H9 (cell line): ENCODE measurements around the gene PTH2R. TPM values are rescaled to one million over a fixed set of nuclear protein-coding genes. Genes with fewer than 3 reads are reported as not detected.

Experiments used
- DNase-seq: peaks from one replicate; pipeline ENCODE4 v3.0.0-alpha.2; 2017
- H2AFZ ChIP-seq: one replicate; pipeline ENCODE4 v1.6.1; 2013; ENCODE audit warnings: mild to moderate bottlenecking, low read length, control low read depth, moderate library complexity
- H2AK5ac ChIP-seq: 2 replicates; pipeline ENCODE4 v1.6.1; 2013; ENCODE audit warnings: low read length, control low read depth, mixed read lengths; ENCODE audit not compliant: insufficient read length
- H2BK120ac ChIP-seq: one replicate; pipeline ENCODE4 v1.6.1; 2013; ENCODE audit warnings: low read depth, mild to moderate bottlenecking, low read length, control low read depth, inconsistent platforms; ENCODE audit not compliant: poor library complexity, severe bottlenecking
- H2BK12ac ChIP-seq: 2 replicates; pipeline ENCODE4 v1.6.1; 2013; ENCODE audit warnings: low read length, control low read depth, mixed read lengths, low read depth; ENCODE audit not compliant: insufficient read length
- H2BK15ac ChIP-seq: 2 replicates; pipeline ENCODE4 v1.6.1; 2013; ENCODE audit warnings: low read depth, low read length, control low read depth
- H2BK20ac ChIP-seq: one replicate; pipeline ENCODE4 v1.6.1; 2013; ENCODE audit warnings: low read depth, mild to moderate bottlenecking, low read length, control low read depth, inconsistent platforms; ENCODE audit not compliant: poor library complexity, severe bottlenecking
- H2BK5ac ChIP-seq: 2 replicates; pipeline ENCODE4 v1.6.1; 2013; ENCODE audit warnings: low read length, control low read depth, mixed read lengths; ENCODE audit not compliant: insufficient read length
- H3K14ac ChIP-seq: 2 replicates; pipeline ENCODE4 v1.6.1; 2013; ENCODE audit warnings: low read length, control low read depth; ENCODE audit not compliant: insufficient read depth
- H3K18ac ChIP-seq: 2 replicates; pipeline ENCODE4 v1.6.1; 2013; ENCODE audit warnings: low read depth, mild to moderate bottlenecking, mixed read lengths, low read length, control low read depth; ENCODE audit not compliant: insufficient read length
- H3K23ac ChIP-seq: 2 replicates; pipeline ENCODE4 v1.6.1; 2013; ENCODE audit warnings: low read length, control low read depth, mixed read lengths, low read depth; ENCODE audit not compliant: insufficient read length
- H3K23me2 ChIP-seq: 2 replicates; pipeline ENCODE4 v1.6.1; 2013; ENCODE audit warnings: low read depth, mild to moderate bottlenecking, mixed read lengths, low read length, control low read depth; ENCODE audit not compliant: insufficient read length, poor library complexity, severe bottlenecking
- H3K27ac ChIP-seq: 2 replicates; pipeline ENCODE4 v1.5.1; 2013; ENCODE audit warnings: low read length, control low read depth, mixed read lengths, low read depth; ENCODE audit not compliant: insufficient read length
- H3K27me3 ChIP-seq: 2 replicates; pipeline ENCODE4 v1.6.1; 2013; ENCODE audit warnings: low read length, control low read depth, inconsistent platforms; ENCODE audit not compliant: insufficient read depth
- H3K4ac ChIP-seq: 2 replicates; pipeline ENCODE4 v1.6.1; 2013; ENCODE audit warnings: low read depth, mild to moderate bottlenecking, control low read depth, inconsistent platforms, low read length, moderate library complexity
- H3K4me1 ChIP-seq: 2 replicates; pipeline ENCODE4 v1.6.1; 2013; ENCODE audit warnings: low read length, control low read depth, inconsistent platforms; ENCODE audit not compliant: insufficient read depth
- H3K4me2 ChIP-seq: 2 replicates; pipeline ENCODE4 v1.6.1; 2013; ENCODE audit warnings: low read length, control low read depth, mixed read lengths; ENCODE audit not compliant: insufficient read length, insufficient read depth
- H3K56ac ChIP-seq: 2 replicates; pipeline ENCODE4 v1.6.1; 2013; ENCODE audit warnings: low read depth, mild to moderate bottlenecking, mixed read lengths, low read length, control low read depth; ENCODE audit not compliant: insufficient read length
- H3K79me1 ChIP-seq: 2 replicates; pipeline ENCODE4 v1.6.1; 2013; ENCODE audit warnings: low read depth, mild to moderate bottlenecking, moderate library complexity, low read length, control low read depth, inconsistent platforms; ENCODE audit not compliant: insufficient read depth, poor library complexity, severe bottlenecking
- H3K79me2 ChIP-seq: 2 replicates; pipeline ENCODE4 v1.6.1; 2013; ENCODE audit warnings: low read length, control low read depth, inconsistent platforms; ENCODE audit not compliant: insufficient read depth
- H3K9ac ChIP-seq: 2 replicates; pipeline ENCODE4 v1.6.1; 2013; ENCODE audit warnings: low read length, control low read depth, mixed read lengths; ENCODE audit not compliant: insufficient read length; ENCODE audit errors: extremely low read depth
- H3K9me3 ChIP-seq: one replicate; pipeline ENCODE4 v1.6.1; 2013; ENCODE audit warnings: low read depth, low read length, inconsistent platforms; ENCODE audit not compliant: control insufficient read depth
- H3T11ph ChIP-seq: one replicate; pipeline ENCODE4 v1.6.1; 2013; ENCODE audit warnings: mild to moderate bottlenecking, low read length, control low read depth, inconsistent platforms
- H4K20me1 ChIP-seq: one replicate; pipeline ENCODE4 v1.6.1; 2013; ENCODE audit not compliant: control insufficient read depth, insufficient read length, insufficient read depth
- H4K5ac ChIP-seq: 2 replicates; pipeline ENCODE4 v1.6.1; 2013; ENCODE audit warnings: low read depth, mild to moderate bottlenecking, mixed read lengths, low read length, control low read depth; ENCODE audit not compliant: insufficient read length
- H4K8ac ChIP-seq: replicated peaks from 2 replicates; pipeline ENCODE4 v1.6.1; 2013; ENCODE audit warnings: low read length, control low read depth, mixed read lengths, low read depth; ENCODE audit not compliant: insufficient read length
- H4K91ac ChIP-seq: 2 replicates; pipeline ENCODE4 v1.6.1; 2013; ENCODE audit warnings: low read depth, mild to moderate bottlenecking, moderate library complexity, mixed read lengths, low read length, control low read depth; ENCODE audit not compliant: insufficient read length
- H3K27ac Mint-ChIP-seq, 3 experiments: 2 replicates in 2 of 3; 3 replicates in 1 of 3; pipeline ENCODE4 v1.8.0; 2020 to 2021; ENCODE audit warnings: mixed read lengths in 3 of 3, mild to moderate bottlenecking in 1 of 3, moderate library complexity in 1 of 3
- H3K27me3 Mint-ChIP-seq: 2 replicates; pipeline ENCODE4 v1.8.0; 2021; ENCODE audit warnings: low read depth, mild to moderate bottlenecking, moderate library complexity, mixed read lengths
- H3K36me3 Mint-ChIP-seq, 3 experiments: 2 replicates in 2 of 3; 3 replicates in 1 of 3; pipeline ENCODE4 v1.8.0; 2020 to 2021; ENCODE audit warnings: low read depth in 3 of 3, mixed read lengths in 3 of 3; ENCODE audit not compliant: insufficient read depth in 1 of 3
- H3K4me1 Mint-ChIP-seq, 2 experiments: 2 replicates each; pipeline ENCODE4 v1.8.0; 2020; ENCODE audit warnings: mixed read lengths in 2 of 2
- H3K4me3 Mint-ChIP-seq, 2 experiments: 2 replicates in 1 of 2; 3 replicates in 1 of 2; pipeline ENCODE4 v1.8.0; 2020 to 2021; ENCODE audit warnings: mild to moderate bottlenecking in 2 of 2, mixed read lengths in 2 of 2, moderate library complexity in 1 of 2
- H3K9me3 Mint-ChIP-seq, 2 experiments: 2 replicates in 1 of 2; 3 replicates in 1 of 2; pipeline ENCODE4 v1.8.0; 2020; ENCODE audit warnings: mild to moderate bottlenecking in 2 of 2, mixed read lengths in 2 of 2, moderate library complexity in 1 of 2
- CTCF ChIP-seq: fragments of 200-600 bp; sonication (generic); conservative IDR thresholded peaks from 3 replicates; pipeline ENCODE4 v1.8.0; 2021; ENCODE audit warnings: antibody characterized with exemption, mild to moderate bottlenecking
- WGBS: extraction: QIAGEN DNeasy Blood & Tissue Kit; methylation state at CpG from one replicate; pipeline ENCODE4 v1.1.7; 2013; ENCODE audit warnings: missing lambda C conversion rate, low lambda C conversion rate, mixed read lengths; ENCODE audit not compliant: insufficient read length; ENCODE audit errors: extremely low coverage; 5-methylcytosine and 5-hydroxymethylcytosine counted together
- total RNA-seq: library from RNA; stranded (reverse); gene quantifications from 2 replicates; pipeline ENCODE4 v1.2.1, GENCODE V29; 2021

The PTH2R gene
- total RNA-seq, 1 experiment from 2014 or later = 0.20 TPM

GRCh38 chr2:208371634-208371935 lies 35.0 kb upstream of the PTH2R start:
- Histone ChIP-seq H2AK5ac (no peak overlapping the region), H3K4me2 (no peak overlapping the region), H2BK5ac (no peak overlapping the region), H3K79me2 (no peaks in the 10 kb centered on the region), H3K9ac (no peak overlapping the region), H3K14ac (no peak overlapping the region), H4K91ac (no peak overlapping the region), H4K5ac (no peak overlapping the region), H3K9me3 (no peaks in the 10 kb centered on the region), H3K4me1 (peaks cover 4% of the 10 kb centered on the region; the same call in 1 of the 2 replicates), H3K23me2 (no peaks in the 10 kb centered on the region), H4K8ac (no peak overlapping the region), H3K23ac (no peak overlapping the region), H2BK15ac (no peak overlapping the region), H3K79me1 (no peaks in the 10 kb centered on the region), H3K27me3 (no peaks in the 10 kb centered on the region), H3K18ac (no peak overlapping the region), H2BK20ac (no peak overlapping the region), H3K56ac (no peak overlapping the region), H4K20me1 (no peaks in the 10 kb centered on the region), H2BK12ac (no peak overlapping the region), H2BK120ac (no peak overlapping the region), H3K4ac (no peak overlapping the region), H3K27ac (no peak overlapping the region), H2AFZ (no peak overlapping the region), H3T11ph (no peak overlapping the region)
- H3K27ac Mint-ChIP-seq = no peak overlapping the region
- DNase-seq = no peak
- H3K4me1 Mint-ChIP-seq = peaks cover 18% of the 10 kb centered on the region in 2 experiments
- H3K27me3 Mint-ChIP-seq = no peaks in the 10 kb centered on the region
- TF ChIP-seq CTCF = no peak
- peaks cover 0 to 2% (median 0%) of the 10 kb centered on the region in 3 experiments; a peak in 1 of 7 replicates for H3K36me3 Mint-ChIP-seq
- no CpG with 5 or more reads among the region's 1 CpG for WGBS
- H3K4me3 Mint-ChIP-seq = no peak overlapping the region
- no peaks in the 10 kb centered on the region; a peak in 1 of 5 replicates for H3K9me3 Mint-ChIP-seq
